Neuronal stem cell (in vitro differentiated cells): ENCODE data around the gene RAB10.

Experiments used
- DNase-seq: peaks from one replicate; pipeline ENCODE4 v3.0.0-alpha.2; 2013; ENCODE audit warnings: low spot score
- H2AFZ ChIP-seq: one replicate; pipeline ENCODE4 v1.6.1; 2013; ENCODE audit warnings: mild to moderate bottlenecking, low read length, inconsistent platforms
- H2AK5ac ChIP-seq: 2 replicates; pipeline ENCODE4 v1.6.1; 2013; ENCODE audit warnings: low read depth, mild to moderate bottlenecking, inconsistent platforms, low read length, moderate library complexity, mixed read lengths
- H2BK120ac ChIP-seq: 2 replicates; pipeline ENCODE4 v1.6.1; 2013; ENCODE audit warnings: low read depth, mild to moderate bottlenecking, inconsistent platforms, low read length, moderate library complexity, mixed read lengths
- H2BK12ac ChIP-seq: one replicate; pipeline ENCODE4 v1.6.1; 2013; ENCODE audit warnings: low read length, inconsistent platforms
- H2BK15ac ChIP-seq: 2 replicates; pipeline ENCODE4 v1.6.1; 2013; ENCODE audit warnings: mild to moderate bottlenecking, low read length, inconsistent platforms, mixed read lengths
- H2BK5ac ChIP-seq: one replicate; pipeline ENCODE4 v1.6.1; 2013; ENCODE audit warnings: inconsistent platforms, mild to moderate bottlenecking, low read length, moderate library complexity
- H3K14ac ChIP-seq: one replicate; pipeline ENCODE4 v1.6.1; 2013; ENCODE audit warnings: low read length, inconsistent platforms
- H3K18ac ChIP-seq: 2 replicates; pipeline ENCODE4 v1.6.1; 2013; ENCODE audit warnings: low read length, inconsistent platforms
- H3K23ac ChIP-seq: 2 replicates; pipeline ENCODE4 v1.6.1; 2013; ENCODE audit warnings: low read depth, mild to moderate bottlenecking, mixed read lengths, low read length, inconsistent platforms; ENCODE audit not compliant: poor library complexity
- H3K27ac ChIP-seq: replicated peaks from 3 replicates; pipeline ENCODE4 v1.5.1; 2013; ENCODE audit warnings: low read length, inconsistent platforms
- H3K27me3 ChIP-seq, 3 experiments: 2 replicates each; pipeline ENCODE4 v1.6.1; 2013; ENCODE audit warnings: low read length in 3 of 3, mild to moderate bottlenecking in 2 of 3, inconsistent platforms in 1 of 3, low read depth in 1 of 3, mixed read lengths in 1 of 3, moderate library complexity in 1 of 3; ENCODE audit not compliant: control insufficient read depth in 3 of 3, insufficient read depth in 3 of 3
- H3K36me3 ChIP-seq, 2 donors: replicated peaks in 1 of 2; 2 replicates each; pipeline ENCODE4 v1.6.1; 2013; ENCODE audit warnings: low read length in 2 of 2; ENCODE audit not compliant: control insufficient read depth in 2 of 2, insufficient read depth in 2 of 2
- H3K4ac ChIP-seq: 2 replicates; pipeline ENCODE4 v1.6.1; 2013; ENCODE audit warnings: inconsistent platforms, mild to moderate bottlenecking, low read length, moderate library complexity
- H3K4me1 ChIP-seq, 2 donors: 1 replicate in 1 of 2; 2 replicates in 1 of 2; pipeline ENCODE4 v1.6.1; 2013; ENCODE audit warnings: low read length in 2 of 2, low read depth in 1 of 2; ENCODE audit not compliant: control insufficient read depth in 2 of 2, insufficient read depth in 1 of 2
- H3K4me2 ChIP-seq: one replicate; pipeline ENCODE4 v1.6.1; 2013; ENCODE audit warnings: mild to moderate bottlenecking, low read length, inconsistent platforms; ENCODE audit not compliant: insufficient read depth, poor library complexity, severe bottlenecking
- H3K4me3 ChIP-seq, 2 donors: 2 replicates each; pipeline ENCODE4 v1.5.1; 2013; ENCODE audit warnings: low read length in 2 of 2, mild to moderate bottlenecking in 2 of 2, inconsistent platforms in 1 of 2, moderate library complexity in 1 of 2
- H3K79me1 ChIP-seq: one replicate; pipeline ENCODE4 v1.6.1; 2013; ENCODE audit warnings: low read depth, mild to moderate bottlenecking, inconsistent platforms, low read length, moderate library complexity
- H3K9ac ChIP-seq: one replicate; pipeline ENCODE4 v1.6.1; 2013; ENCODE audit warnings: mild to moderate bottlenecking, low read depth, low read length, inconsistent platforms; ENCODE audit not compliant: poor library complexity
- H3K9me3 ChIP-seq, 2 donors: replicated peaks in 1 of 2; 2 replicates each; pipeline versions ENCODE3 to v1.6.1; 2013; ENCODE audit warnings: low read length in 2 of 2, mild to moderate bottlenecking in 2 of 2, inconsistent platforms in 1 of 2, low read depth in 1 of 2, mixed read lengths in 1 of 2, moderate library complexity in 1 of 2; ENCODE audit not compliant: control insufficient read depth in 2 of 2, insufficient read depth in 1 of 2
- H4K8ac ChIP-seq: one replicate; pipeline ENCODE4 v1.6.1; 2013; ENCODE audit warnings: low read depth, mild to moderate bottlenecking, inconsistent platforms, low read length, moderate library complexity
- H4K91ac ChIP-seq: one replicate; pipeline ENCODE4 v1.6.1; 2013; ENCODE audit warnings: low read length, low read depth, mild to moderate bottlenecking, inconsistent platforms; ENCODE audit not compliant: poor library complexity
- WGBS, 2 donors: extraction: QIAGEN DNeasy Blood & Tissue Kit; methylation state at CpG; one replicate each; pipeline ENCODE4 v1.1.7; 2013; ENCODE audit warnings: missing lambda C conversion rate in 2 of 2, mixed read lengths in 1 of 2; ENCODE audit not compliant: insufficient read length in 2 of 2, insufficient replicate concordance in 1 of 2; ENCODE audit errors: extremely low coverage in 2 of 2; 5-methylcytosine and 5-hydroxymethylcytosine counted together

The RAB10 gene

GRCh38 chr2:26076001-26076587 is 42.2 kb downstream of the RAB10 start:
- H3K18ac ChIP-seq, result no peak overlapping the region
- no peak for DNase-seq
- WGBS, 2 donors, result no CpG with 5 or more reads among the region's 1 CpG
- peaks cover 2 to 8% of the 10 kb centered on the region in 2 donors for H3K36me3 ChIP-seq
- peaks cover 0 to 4% of the 10 kb centered on the region in 2 donors for H3K4me1 ChIP-seq
- H3K14ac ChIP-seq, result no peak overlapping the region
- H3K9me3 ChIP-seq, result peaks cover 4 to 11% of the 10 kb centered on the region in 2 donors
- H3K9ac ChIP-seq, result no peak overlapping the region
- H2AFZ ChIP-seq, result no peak overlapping the region
- H2AK5ac ChIP-seq, result no peak overlapping the region
- peaks cover 4% of the 10 kb centered on the region for H3K79me1 ChIP-seq
- H3K4me3 ChIP-seq, result no peak overlapping the region
- H3K27me3 ChIP-seq, result no peaks in the 10 kb centered on the region
- no peak overlapping the region for H3K4me2 ChIP-seq
- no peak overlapping the region for H4K8ac ChIP-seq
- no peak overlapping the region for H3K4ac ChIP-seq
- no peak overlapping the region for H2BK12ac ChIP-seq
- no peak overlapping the region for H4K91ac ChIP-seq
- H3K23ac ChIP-seq, result no peak overlapping the region
- no peak overlapping the region for H2BK5ac ChIP-seq
- H2BK15ac ChIP-seq, result no peak overlapping the region
- no peak overlapping the region for H3K27ac ChIP-seq
- H2BK120ac ChIP-seq, result no peak overlapping the region

- Histone ChIP-seq H2AFZ (no peak overlapping the region), H2BK15ac (no peak overlapping the region), H3K27me3 (no peaks in the 10 kb centered on the region), H3K4me1 (peaks cover 0 to 4% of the 10 kb centered on the region in 2 donors), H3K79me1 (peaks cover 4% of the 10 kb centered on the region), H4K8ac (no peak overlapping the region), H2AK5ac (no peak overlapping the region), H3K9ac (no peak overlapping the region), H2BK5ac (no peak overlapping the region), H3K14ac (no peak overlapping the region), H3K18ac (no peak overlapping the region), H3K36me3 (peaks cover 2 to 8% of the 10 kb centered on the region in 2 donors), H3K23ac (no peak overlapping the region), H3K9me3 (peaks cover 6 to 21% of the 10 kb centered on the region in 2 donors), H2BK120ac (no peak overlapping the region), H2BK12ac (no peak overlapping the region), H3K4me3 (no peak overlapping the region), H4K91ac (no peak overlapping the region), H3K27ac (no peak overlapping the region), H3K4ac (no peak overlapping the region), H3K4me2 (no peak overlapping the region)
- DNase-seq, result no peak
- no CpG with 5 or more reads among the region's 2 CpGs for WGBS, 2 donors
Measured at GRCh38 chr2:26077291-26077690, 43.4 kb downstream of the RAB10 start.

- Histone ChIP-seq H3K9me3 (peaks cover 6 to 29% of the 10 kb centered on the region in 2 donors), H2AFZ (no peak overlapping the region), H2BK120ac (no peak overlapping the region), H3K4me1 (no peaks in the 10 kb centered on the region), H3K18ac (no peak overlapping the region), H4K91ac (no peak overlapping the region), H3K27ac (no peak overlapping the region), H4K8ac (no peak overlapping the region), H3K4ac (no peak overlapping the region), H3K14ac (no peak overlapping the region), H2BK15ac (no peak overlapping the region), H3K79me1 (peaks cover 2% of the 10 kb centered on the region), H3K36me3 (peaks cover 2 to 13% of the 10 kb centered on the region in 2 donors), H3K23ac (no peak overlapping the region), H3K9ac (no peak overlapping the region), H3K4me2 (no peak overlapping the region), H3K4me3 (no peak overlapping the region), H2BK5ac (no peak overlapping the region), H3K27me3 (no peaks in the 10 kb centered on the region), H2AK5ac (no peak overlapping the region), H2BK12ac (no peak overlapping the region)
- WGBS, 2 donors, result no CpG with 5 or more reads among the region's 3 CpGs
- no peak for DNase-seq
Measured at GRCh38 chr2:26078939-26079338, 45.1 kb downstream of the RAB10 start.

GRCh38 chr2:26080356-26080755 is 46.5 kb downstream of the RAB10 start:
- no peak overlapping the region for H2BK15ac ChIP-seq
- H3K4me2 ChIP-seq, result no peak overlapping the region
- H3K18ac ChIP-seq, result no peak overlapping the region
- H2BK5ac ChIP-seq, result no peak overlapping the region
- no peak overlapping the region for H2BK12ac ChIP-seq
- no peak overlapping the region for H3K14ac ChIP-seq
- H2BK120ac ChIP-seq, result no peak overlapping the region
- H3K36me3 ChIP-seq, result peaks cover 2 to 13% of the 10 kb centered on the region in 2 donors
- H3K9ac ChIP-seq, result no peak overlapping the region
- H3K4me3 ChIP-seq, result no peak overlapping the region
- no CpG with 5 or more reads among the region's 1 CpG for WGBS, 2 donors
- H4K91ac ChIP-seq, result no peak overlapping the region
- H3K23ac ChIP-seq, result no peak overlapping the region
- H3K9me3 ChIP-seq, result peaks cover 6 to 33% of the 10 kb centered on the region in 2 donors
- no peak for DNase-seq
- H4K8ac ChIP-seq, result no peak overlapping the region
- H3K4me1 ChIP-seq, result no peaks in the 10 kb centered on the region
- peaks cover 2% of the 10 kb centered on the region for H3K79me1 ChIP-seq
- no peaks in the 10 kb centered on the region for H3K27me3 ChIP-seq
- no peak overlapping the region for H3K4ac ChIP-seq
- no peak overlapping the region for H3K27ac ChIP-seq
- no peak overlapping the region for H2AFZ ChIP-seq
- H2AK5ac ChIP-seq, result no peak overlapping the region
